H1 (cell line): Measurements from ENCODE around the gene NAA25. TPM values are rescaled to one million over a fixed set of nuclear protein-coding genes. Genes with fewer than 3 reads are reported as not detected.

ENCODE experiments used
- SP4 ChIP-seq: IDR thresholded peaks from 2 replicates; pipeline ENCODE4 v1.6.1; 2012; ENCODE audit warnings: low read length, inconsistent platforms
- SRF ChIP-seq: IDR thresholded peaks from 2 replicates; pipeline ENCODE4 v1.6.1; 2011; ENCODE audit warnings: mild to moderate bottlenecking, low read depth, low read length, moderate library complexity
- polyA plus RNA-seq, 7 experiments: library from polyadenylated mRNA; depleted of rRNA in 3 of 7; stranded (reverse) in 5 of 7; unstranded in 2 of 7; fragments of >200 nt in 5 of 7; fragments of 200-250 nt in 2 of 7; gene quantifications; 1 replicate in 5 of 7; 2 replicates in 1 of 7; 4 replicates in 1 of 7; pipeline versions ENCODE4 v1.2.1 to v1.2.3, GENCODE V29; 2011 to 2013; ENCODE audit warnings: missing spikeins in 2 of 7, mixed read lengths in 2 of 7
- total RNA-seq: library from RNA; stranded (reverse); fragmentation: NEBNext Ultra II Directional; extraction: Animal tissue kit (Norgen Biotek cat#: 25700); gene quantifications from 2 replicates; pipeline ENCODE4 v1.2.1, GENCODE V29; 2021

Gene NAA25
- total and polyA plus RNA-seq, 2 of the 8 experiments (the other 6 are each of a cell fraction or from before 2014, with no cell fraction given), result 10.8 to 60.3 TPM

GRCh38 chr12:112066566-112066965 is 42.0 kb downstream of the NAA25 start (continued):
- no peak for TF ChIP-seq SRF
- TF ChIP-seq SP4, result no peak
